Measurements from ENCODE around the gene LDB2. TPM values are rescaled to one million over a fixed set of nuclear protein-coding genes. Genes with fewer than 3 reads are reported as not detected.

LDB2 gene
- total RNA-seq, 1 experiment from 2014 or later: not detected

DNA sequence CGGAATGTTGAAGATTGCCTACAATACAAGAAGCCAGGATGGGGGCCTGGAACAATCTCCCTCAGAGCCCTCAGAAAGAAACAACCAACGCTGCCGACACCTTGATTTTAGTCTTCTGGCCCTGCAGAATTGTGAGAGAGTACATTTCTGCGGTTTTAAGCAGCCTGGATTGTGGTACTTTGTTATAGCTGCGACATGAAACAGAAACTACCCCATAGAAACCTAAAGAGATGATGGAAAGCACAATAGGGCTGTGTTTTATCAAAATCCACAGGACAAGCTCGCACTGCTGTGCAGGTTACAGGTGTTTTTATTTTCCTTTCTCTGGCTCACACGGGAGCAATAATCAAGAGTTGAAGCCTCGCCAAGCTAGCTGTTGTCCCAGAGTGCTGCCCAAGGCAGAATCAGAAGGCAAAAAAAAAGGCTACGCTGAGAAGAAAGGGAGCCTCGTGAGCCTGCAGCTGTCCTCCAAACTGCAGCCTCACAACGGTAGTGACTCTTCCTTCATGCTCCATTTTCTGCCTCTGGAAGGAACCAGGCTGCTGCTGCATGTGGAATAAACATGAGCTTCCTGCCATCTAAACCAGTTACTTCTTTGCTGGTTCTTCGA is 232.4 kb downstream of the LDB2 start:
- no peaks in the 10 kb centered on the region for H3K79me2 ChIP-seq (ENCODE audit: low read length)
- BruUV-seq (replicated peaks): no TSS peak
- ChIA-PET CTCF (no interaction called here), POLR2A (ENCODE audit: unreplicated experiment) (no interaction called here)
- TF ChIP-seq, protein P1, sequence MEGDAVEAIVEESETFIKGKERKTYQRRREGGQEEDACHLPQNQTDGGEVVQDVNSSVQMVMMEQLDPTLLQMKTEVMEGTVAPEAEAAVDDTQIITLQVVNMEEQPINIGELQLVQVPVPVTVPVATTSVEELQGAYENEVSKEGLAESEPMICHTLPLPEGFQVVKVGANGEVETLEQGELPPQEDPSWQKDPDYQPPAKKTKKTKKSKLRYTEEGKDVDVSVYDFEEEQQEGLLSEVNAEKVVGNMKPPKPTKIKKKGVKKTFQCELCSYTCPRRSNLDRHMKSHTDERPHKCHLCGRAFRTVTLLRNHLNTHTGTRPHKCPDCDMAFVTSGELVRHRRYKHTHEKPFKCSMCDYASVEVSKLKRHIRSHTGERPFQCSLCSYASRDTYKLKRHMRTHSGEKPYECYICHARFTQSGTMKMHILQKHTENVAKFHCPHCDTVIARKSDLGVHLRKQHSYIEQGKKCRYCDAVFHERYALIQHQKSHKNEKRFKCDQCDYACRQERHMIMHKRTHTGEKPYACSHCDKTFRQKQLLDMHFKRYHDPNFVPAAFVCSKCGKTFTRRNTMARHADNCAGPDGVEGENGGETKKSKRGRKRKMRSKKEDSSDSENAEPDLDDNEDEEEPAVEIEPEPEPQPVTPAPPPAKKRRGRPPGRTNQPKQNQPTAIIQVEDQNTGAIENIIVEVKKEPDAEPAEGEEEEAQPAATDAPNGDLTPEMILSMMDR (conservative IDR thresholded peaks at IDR 0.05; ENCODE audit: low read depth, low read length): no peak
- TF ChIP-seq EZH2 (IDR thresholded peaks at IDR 0.05; ENCODE audit: low read length, unreplicated experiment) (no peak), EZH2phosphoT487 (IDR thresholded peaks at IDR 0.05; ENCODE audit: borderline replicate concordance, low read length) (no peak)
- no peak overlapping the region for H2AFZ ChIP-seq (ENCODE audit: low read length)
- no peaks in the 10 kb centered on the region for H3K36me3 ChIP-seq (ENCODE audit: low read depth, low read length)
- no peak for DNase-seq
- no peak overlapping the region for H3K27ac ChIP-seq (ENCODE audit: low read length)
- H3F3A ChIP-seq (ENCODE audit: low read length, unreplicated experiment): no peaks in the 10 kb centered on the region
- no peaks in the 10 kb centered on the region for H3K9me2 ChIP-seq (replicated peaks; ENCODE audit: low read length)
- H3K9ac ChIP-seq (ENCODE audit: low read length): no peak overlapping the region
- H3K4me1 ChIP-seq (ENCODE audit: insufficient read depth, low read length): 0 out of 2 replicates have a peak, but pooled peaks cover 7% of the 10 kb centered on the region
- H4K20me1 ChIP-seq (ENCODE audit: low read length): no peaks in the 10 kb centered on the region
- intact Hi-C loops (cut with micrococcal nuclease): no loop called here
- ATAC-seq: no peak
- no peaks in the 10 kb centered on the region for H3K9me3 ChIP-seq (ENCODE audit: low read length)
- H3K27me3 ChIP-seq (ENCODE audit: low read length): peaks cover 15% of the 10 kb centered on the region; the same call in 1 of the 2 replicates
- no peak overlapping the region for H3K4me3 ChIP-seq (ENCODE audit: low read length)
- H3K4me2 ChIP-seq (ENCODE audit: low read length): no peak overlapping the region

DNA sequence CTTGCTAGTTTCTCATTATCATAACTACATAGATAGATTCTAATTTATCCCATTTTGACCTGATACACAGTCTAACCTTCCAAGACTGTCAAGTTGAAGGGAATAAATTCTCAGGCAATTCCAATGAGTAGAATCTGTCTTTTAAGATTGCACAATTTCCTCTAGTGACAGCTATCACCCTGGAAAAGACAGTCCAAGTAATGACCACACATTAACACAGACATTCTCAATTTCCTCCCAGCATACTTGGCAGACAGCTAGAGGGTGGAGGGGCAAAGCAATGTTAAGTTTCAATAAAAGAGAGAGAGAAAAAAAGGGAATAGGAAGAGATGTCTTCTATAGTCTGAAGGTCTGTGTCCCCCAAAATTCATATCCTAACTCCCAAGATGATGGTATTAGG is 234.7 kb downstream of the LDB2 start:
- H3K27me3 ChIP-seq (ENCODE audit: low read length): peaks cover 16% of the 10 kb centered on the region
- H3K9me3 ChIP-seq (ENCODE audit: low read length): no peaks in the 10 kb centered on the region
- no peak overlapping the region for H3K4me3 ChIP-seq (ENCODE audit: low read length)
- DNase-seq (no peak), ATAC-seq (no peak)
- BruUV-seq (replicated peaks): no TSS peak
- no peak overlapping the region for H2AFZ ChIP-seq (ENCODE audit: low read length)
- H3K79me2 ChIP-seq (ENCODE audit: low read length): no peaks in the 10 kb centered on the region
- 0 out of 2 replicates have a peak, but pooled peaks cover 7% of the 10 kb centered on the region for H3K4me1 ChIP-seq (ENCODE audit: insufficient read depth, low read length)
- no peaks in the 10 kb centered on the region for H3K9me2 ChIP-seq (replicated peaks; ENCODE audit: low read length)
- no peaks in the 10 kb centered on the region for H4K20me1 ChIP-seq (ENCODE audit: low read length)
- intact Hi-C loops (cut with micrococcal nuclease): no loop called here
- no peaks in the 10 kb centered on the region for H3F3A ChIP-seq (ENCODE audit: low read length, unreplicated experiment)
- no peaks in the 10 kb centered on the region for H3K36me3 ChIP-seq (ENCODE audit: low read depth, low read length)
- no peak overlapping the region for H3K4me2 ChIP-seq (ENCODE audit: low read length)
- CTCF ChIA-PET: no interaction called here
- H3K27ac ChIP-seq (ENCODE audit: low read length): no peak overlapping the region
- TF ChIP-seq EZH2 (IDR thresholded peaks at IDR 0.05; ENCODE audit: low read length, unreplicated experiment) (no peak), EZH2phosphoT487 (IDR thresholded peaks at IDR 0.05; ENCODE audit: borderline replicate concordance, low read length) (no peak)
- TF ChIP-seq, protein P1 (conservative IDR thresholded peaks at IDR 0.05; ENCODE audit: low read depth, low read length): no peak
- H3K9ac ChIP-seq (ENCODE audit: low read length): no peak overlapping the region
- POLR2A ChIA-PET (ENCODE audit: unreplicated experiment): no interaction called here

DNA sequence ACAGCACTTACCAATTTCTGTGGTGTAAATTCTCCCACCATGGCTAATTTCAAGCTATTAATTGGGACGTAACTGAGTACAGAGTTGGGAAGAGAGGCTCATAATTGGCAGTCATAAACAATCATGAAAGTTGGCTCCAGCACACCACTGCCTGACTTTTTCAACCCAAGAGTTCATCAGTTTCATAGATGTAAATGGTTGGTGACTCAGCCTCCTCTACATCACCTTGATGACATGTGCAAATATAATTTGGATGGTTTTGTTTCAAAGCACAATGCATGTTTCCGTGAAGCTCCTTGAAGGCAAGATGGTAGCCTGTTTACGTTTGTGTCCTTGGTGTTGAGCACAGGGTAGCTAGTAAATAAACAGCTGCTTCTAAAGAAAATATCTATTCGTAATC is 235.1 kb downstream of the LDB2 start:
- Histone ChIP-seq H4K20me1 (ENCODE audit: low read length) (no peaks in the 10 kb centered on the region), H3K9me2 (replicated peaks; ENCODE audit: low read length) (no peaks in the 10 kb centered on the region), H3K79me2 (ENCODE audit: low read length) (no peaks in the 10 kb centered on the region), H2AFZ (ENCODE audit: low read length) (no peak overlapping the region), H3K9me3 (ENCODE audit: low read length) (no peaks in the 10 kb centered on the region), H3K27ac (ENCODE audit: low read length) (no peak overlapping the region), H3K4me3 (ENCODE audit: low read length) (no peak overlapping the region), H3K27me3 (ENCODE audit: low read length) (peaks cover 21% of the 10 kb centered on the region), H3K9ac (ENCODE audit: low read length) (no peak overlapping the region), H3K36me3 (ENCODE audit: low read depth, low read length) (no peaks in the 10 kb centered on the region), H3K4me1 (ENCODE audit: insufficient read depth, low read length) (0 out of 2 replicates have a peak, but pooled peaks cover 7% of the 10 kb centered on the region), H3K4me2 (ENCODE audit: low read length) (no peak overlapping the region), H3F3A (ENCODE audit: low read length, unreplicated experiment) (no peaks in the 10 kb centered on the region)
- intact Hi-C loops (cut with micrococcal nuclease): no loop called here
- DNase-seq (no peak), ATAC-seq (no peak)
- TF ChIP-seq EZH2phosphoT487 (IDR thresholded peaks at IDR 0.05; ENCODE audit: borderline replicate concordance, low read length) (no peak), EZH2 (IDR thresholded peaks at IDR 0.05; ENCODE audit: low read length, unreplicated experiment) (no peak)
- TF ChIP-seq, protein P1 (conservative IDR thresholded peaks at IDR 0.05; ENCODE audit: low read depth, low read length): no peak
- CTCF ChIA-PET: no interaction called here
- BruUV-seq (replicated peaks): no TSS peak
- POLR2A ChIA-PET (ENCODE audit: unreplicated experiment): no interaction called here

Data from PC-3 (cell line).